GM21786 (cell line): ENCODE measurements around the gene FAM174C.
"Not testable (repeated sequence)": the region's sequence is repeated elsewhere in the genome, so short reads cannot be mapped to it uniquely, and the experiment has no call there.

Source experiments
- ATAC-seq: cut with Tn5 transposase; IDR thresholded peaks from one replicate; pipeline ENCODE4 v1.9.1; 2021; ENCODE audit not compliant: unreplicated experiment

Gene FAM174C

DNA sequence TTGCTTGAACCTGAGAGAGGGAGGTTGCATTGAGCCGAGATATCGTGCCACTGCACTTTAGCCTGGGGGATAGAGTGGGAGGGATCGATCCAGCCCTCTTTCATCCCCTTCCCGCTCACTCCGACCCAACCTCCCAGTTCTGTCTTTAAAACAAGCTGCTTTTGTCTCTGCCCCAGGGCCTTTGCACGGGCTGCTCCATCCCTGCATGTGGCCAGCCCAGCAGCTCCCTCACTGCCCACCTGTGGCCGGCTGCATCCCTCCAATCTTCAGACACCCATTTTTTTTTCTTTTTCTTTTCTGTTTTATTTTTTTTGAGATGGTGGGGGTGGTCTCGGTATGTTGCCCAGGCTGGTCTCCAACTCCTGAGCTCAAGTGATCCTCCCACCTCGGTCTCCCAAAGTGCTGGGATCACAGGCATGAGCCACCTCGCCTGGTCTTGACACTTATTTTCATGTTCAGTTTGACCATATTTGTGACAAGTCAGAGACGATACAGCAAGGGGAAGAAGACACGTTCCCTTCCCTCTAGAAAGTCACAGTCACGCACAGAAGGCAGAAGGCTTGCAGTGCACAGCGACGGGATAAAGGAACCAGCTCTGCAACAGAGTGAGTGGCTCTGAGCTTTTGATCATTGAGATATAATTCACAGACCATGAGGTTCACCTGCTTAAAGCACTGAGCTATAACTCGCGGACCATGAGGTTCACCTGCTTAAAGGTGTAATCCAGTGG, 42.1 kb downstream of the FAM174C start:
- ATAC-seq = no peak

GRCh38 chr19:1318678-1319471, 43.5 kb downstream of the FAM174C start:
- no peak for ATAC-seq

DNA sequence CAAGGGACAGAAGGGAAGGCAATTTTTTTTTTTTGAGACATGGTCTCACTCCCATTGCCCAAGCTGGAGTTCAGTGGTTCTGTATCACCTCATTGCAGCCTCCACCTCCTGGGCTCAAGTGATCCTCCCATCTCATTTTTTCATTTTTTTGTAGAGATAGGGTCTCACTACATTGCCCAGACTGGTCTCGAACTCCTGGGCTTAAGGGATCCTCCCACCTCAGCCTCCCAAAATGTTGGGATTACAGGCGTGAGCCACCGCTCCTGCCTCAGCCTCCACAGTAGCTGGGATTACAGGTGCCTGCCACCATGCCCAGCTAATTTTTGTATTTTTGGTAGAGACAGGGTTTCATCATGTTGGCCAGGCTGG, 44.9 kb downstream of the FAM174C start:
- ATAC-seq = not testable (repeated sequence)

DNA sequence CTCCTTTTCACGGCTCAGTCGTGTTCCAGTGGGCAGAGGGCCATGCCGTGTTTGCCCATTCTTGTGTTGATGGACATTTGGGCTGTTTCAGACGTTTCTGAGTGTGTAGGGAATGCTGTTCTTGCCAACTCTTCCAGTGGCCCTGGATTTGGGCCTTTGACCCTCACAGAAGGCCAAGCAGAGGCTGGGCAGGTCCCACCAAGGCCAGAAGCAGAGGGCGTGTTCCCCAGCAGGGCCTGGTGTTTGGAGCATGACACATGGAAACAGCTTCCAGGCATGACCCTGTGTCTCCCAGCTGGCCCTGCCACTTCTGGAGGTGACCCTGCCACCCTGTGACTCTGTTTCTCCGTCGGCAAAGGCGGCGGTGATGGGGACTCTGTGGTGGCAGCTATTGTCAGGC, 46.2 kb downstream of the FAM174C start:
- no peak for ATAC-seq

- no peak for ATAC-seq
Observed at GRCh38 chr19:1322198-1322981, 47.1 kb downstream of the FAM174C start.

DNA sequence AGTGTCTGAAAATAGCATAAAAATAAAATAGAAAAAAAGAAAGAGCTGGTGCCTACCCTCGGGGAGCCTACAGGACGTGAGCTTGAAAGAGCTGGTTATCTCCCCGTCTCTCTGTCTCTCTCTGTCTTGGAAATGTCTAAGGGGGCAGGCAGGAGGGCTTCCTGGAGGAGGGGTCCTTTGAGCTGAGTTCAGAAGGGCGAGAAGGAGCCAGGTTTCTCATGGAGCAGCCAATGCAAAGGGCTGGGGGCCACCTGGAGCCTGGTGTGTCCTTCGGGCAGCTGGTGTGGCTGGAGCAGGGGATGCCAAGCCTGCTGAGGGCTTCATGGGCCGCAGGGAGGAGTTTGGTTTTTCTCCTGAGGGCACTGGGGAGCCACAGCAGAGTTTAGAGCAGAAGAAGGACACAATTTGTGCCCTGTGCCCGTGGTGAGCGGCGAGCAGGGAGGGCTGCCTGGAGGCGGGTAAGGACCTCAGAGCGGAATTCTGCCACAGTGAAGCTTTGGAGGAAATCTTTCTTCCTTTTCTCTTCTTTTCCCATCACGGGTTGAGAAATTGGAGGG, 49.0 kb downstream of the FAM174C start:
- ATAC-seq = no peak

- ATAC-seq = no peak
Observed at GRCh38 chr19:1324806-1325567, 49.7 kb downstream of the FAM174C start.

- no peak for ATAC-seq
Observed at GRCh38 chr19:1325568-1326294, 50.4 kb downstream of the FAM174C start.

GRCh38 chr19:1327125-1327524, 51.8 kb downstream of the FAM174C start:
- ATAC-seq = no peak
